Chondrocyte (in vitro differentiated cells): ENCODE results near the gene PCDHA10. TPM values are rescaled to one million over a fixed set of nuclear protein-coding genes. Genes with fewer than 3 reads are reported as not detected.

Source experiments
- DNase-seq: peaks from one replicate; pipeline ENCODE4 v3.0.0; 2021; ENCODE audit warnings: mixed read lengths, low spot score
- H3K27ac Mint-ChIP-seq: one replicate; pipeline ENCODE4 v1.8.0; 2021; ENCODE audit warnings: mild to moderate bottlenecking, moderate library complexity, mixed read lengths; ENCODE audit not compliant: unreplicated experiment
- H3K27me3 Mint-ChIP-seq: 2 replicates; pipeline ENCODE4 v1.8.0; 2021; ENCODE audit warnings: low read depth, mixed read lengths
- H3K36me3 Mint-ChIP-seq: 2 replicates; pipeline ENCODE4 v1.8.0; 2021; ENCODE audit warnings: low read depth, mixed read lengths
- H3K4me1 Mint-ChIP-seq: 2 replicates; pipeline ENCODE4 v1.8.0; 2021; ENCODE audit warnings: low read depth, mild to moderate bottlenecking, mixed read lengths
- H3K4me3 Mint-ChIP-seq: one replicate; pipeline ENCODE4 v1.8.0; 2021; ENCODE audit warnings: mild to moderate bottlenecking, moderate library complexity, mixed read lengths; ENCODE audit not compliant: unreplicated experiment
- H3K9me3 Mint-ChIP-seq: 2 replicates; pipeline ENCODE4 v1.8.0; 2021; ENCODE audit warnings: low read depth, mixed read lengths
- CTCF ChIP-seq: fragments of 200-600 bp; sonication (generic); IDR thresholded peaks from 2 replicates; pipeline ENCODE4 v1.5.0; 2021; ENCODE audit warnings: antibody characterized with exemption, mild to moderate bottlenecking, moderate library complexity
- total RNA-seq: library from RNA; stranded (reverse); gene quantifications from 3 replicates; pipeline ENCODE4 v1.2.1, GENCODE V29; 2021

Gene PCDHA10
- total RNA-seq, 1 donor from 2014 or later, result 20.5 TPM

GRCh38 chr5:140857987-140858240 is 2.2 kb downstream of the PCDHA10 start:
- H3K27ac Mint-ChIP-seq, result no peak overlapping the region
- no peaks in the 10 kb centered on the region for H3K27me3 Mint-ChIP-seq
- TF ChIP-seq CTCF, result no peak
- no peak for DNase-seq
- peaks cover 26% of the 10 kb centered on the region for H3K36me3 Mint-ChIP-seq
- peaks cover 8% of the 10 kb centered on the region for H3K4me1 Mint-ChIP-seq
- H3K9me3 Mint-ChIP-seq, result peaks cover 15% of the 10 kb centered on the region
- H3K4me3 Mint-ChIP-seq, result no peak overlapping the region

GRCh38 chr5:140862441-140863295 is 7.0 kb downstream of the PCDHA10 start:
- Mint-ChIP-seq H3K9me3 (peaks cover 8% of the 10 kb centered on the region), H3K36me3 (peaks cover 17% of the 10 kb centered on the region), H3K4me3 (no peak overlapping the region), H3K4me1 (no peaks in the 10 kb centered on the region), H3K27ac (no peak overlapping the region), H3K27me3 (no peaks in the 10 kb centered on the region)
- DNase-seq, result no peak
- no peak for TF ChIP-seq CTCF

- Mint-ChIP-seq H3K9me3 (no peaks in the 10 kb centered on the region), H3K27ac (peak within 1 kb of the TSS; percentile 49), H3K4me1 (peaks cover 12% of the 10 kb centered on the region), H3K27me3 (no peaks in the 10 kb centered on the region), H3K36me3 (peaks cover 7% of the 10 kb centered on the region), H3K4me3 (peak within 1 kb of the TSS; percentile 76)
- DNase-seq, result no peak
- TF ChIP-seq CTCF, result peak; percentile 75
Observed at GRCh38 chr5:140868721-140869554, 13.2 kb downstream of the PCDHA10 start, which contains the start of gene PCDHA11. TSS of gene PCDHA11 (plus strand) at chr5:140868957. CDS start at chr5:140869104, 147 bp downstream.

- Mint-ChIP-seq H3K4me1 (peaks cover 17% of the 10 kb centered on the region), H3K4me3 (peak overlapping the region; percentile 76), H3K9me3 (no peaks in the 10 kb centered on the region), H3K36me3 (peaks cover 5% of the 10 kb centered on the region), H3K27me3 (no peaks in the 10 kb centered on the region), H3K27ac (no peak overlapping the region)
- DNase-seq, result no peak
- peak; percentile 73 for TF ChIP-seq CTCF
Observed at GRCh38 chr5:140869555-140869886, 13.8 kb downstream of the PCDHA10 start.
